Measurements from ENCODE around the gene OR13D1.

DNA sequence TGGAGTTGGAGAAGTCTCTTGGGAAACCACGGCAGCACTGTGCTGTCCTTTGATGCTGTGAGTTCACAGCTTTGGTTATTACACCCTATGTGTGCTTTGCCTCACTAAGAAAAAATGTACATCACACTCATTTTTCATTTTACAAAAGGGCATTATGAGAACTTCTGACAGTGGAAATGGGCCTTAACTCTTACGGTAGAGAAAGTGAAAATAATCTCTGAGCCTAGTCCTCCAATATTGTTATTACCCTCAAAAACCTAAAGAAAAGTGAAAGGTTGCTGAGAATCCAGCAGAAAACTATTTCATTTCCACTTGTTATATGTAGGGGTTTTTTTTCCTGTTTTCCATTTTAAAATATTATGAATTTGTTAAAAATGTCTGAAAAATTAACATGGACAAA lies 8.2 kb upstream of the OR13D1 start:
- TF ChIP-seq POLR2A (IDR thresholded peaks at IDR 0.05) = no peak
- TF ChIP-seq, protein P1, sequence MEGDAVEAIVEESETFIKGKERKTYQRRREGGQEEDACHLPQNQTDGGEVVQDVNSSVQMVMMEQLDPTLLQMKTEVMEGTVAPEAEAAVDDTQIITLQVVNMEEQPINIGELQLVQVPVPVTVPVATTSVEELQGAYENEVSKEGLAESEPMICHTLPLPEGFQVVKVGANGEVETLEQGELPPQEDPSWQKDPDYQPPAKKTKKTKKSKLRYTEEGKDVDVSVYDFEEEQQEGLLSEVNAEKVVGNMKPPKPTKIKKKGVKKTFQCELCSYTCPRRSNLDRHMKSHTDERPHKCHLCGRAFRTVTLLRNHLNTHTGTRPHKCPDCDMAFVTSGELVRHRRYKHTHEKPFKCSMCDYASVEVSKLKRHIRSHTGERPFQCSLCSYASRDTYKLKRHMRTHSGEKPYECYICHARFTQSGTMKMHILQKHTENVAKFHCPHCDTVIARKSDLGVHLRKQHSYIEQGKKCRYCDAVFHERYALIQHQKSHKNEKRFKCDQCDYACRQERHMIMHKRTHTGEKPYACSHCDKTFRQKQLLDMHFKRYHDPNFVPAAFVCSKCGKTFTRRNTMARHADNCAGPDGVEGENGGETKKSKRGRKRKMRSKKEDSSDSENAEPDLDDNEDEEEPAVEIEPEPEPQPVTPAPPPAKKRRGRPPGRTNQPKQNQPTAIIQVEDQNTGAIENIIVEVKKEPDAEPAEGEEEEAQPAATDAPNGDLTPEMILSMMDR (IDR thresholded peaks at IDR 0.05) = no peak
